HPDE6-E6E7 (cell line): ENCODE results near the gene COL4A4.

Experiments used
- DNase-seq: peaks from one replicate; pipeline ENCODE4 v3.0.0; 2011; ENCODE audit warnings: missing footprints; ENCODE audit errors: extremely low spot score

Gene COL4A4

DNA sequence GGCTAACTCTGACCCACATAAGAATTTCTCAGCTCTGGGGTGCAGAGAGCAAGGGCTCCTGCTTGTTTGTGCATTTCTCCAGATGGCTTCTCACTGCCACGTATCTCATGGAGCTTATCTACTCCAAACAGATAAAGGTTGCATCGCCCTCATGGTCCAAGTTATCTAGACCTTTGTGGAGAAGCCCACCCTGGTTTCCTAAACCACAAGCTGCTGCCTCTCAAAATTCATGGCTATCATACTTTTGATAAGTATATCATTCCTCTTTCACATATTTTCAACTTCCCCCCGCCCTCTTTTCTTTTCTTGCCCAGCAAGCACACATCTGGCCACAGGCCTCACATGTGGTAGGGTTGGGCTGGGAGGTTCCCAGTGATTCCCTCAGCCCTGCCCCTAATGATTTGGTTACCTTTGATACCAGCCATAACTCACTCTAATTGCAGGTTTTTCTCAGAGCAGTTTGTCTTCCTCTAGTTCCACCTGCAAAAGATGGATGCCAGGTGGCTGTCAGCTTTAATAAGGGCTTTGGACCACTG is 182.1 kb downstream of the COL4A4 start:
- DNase-seq: no peak

DNA sequence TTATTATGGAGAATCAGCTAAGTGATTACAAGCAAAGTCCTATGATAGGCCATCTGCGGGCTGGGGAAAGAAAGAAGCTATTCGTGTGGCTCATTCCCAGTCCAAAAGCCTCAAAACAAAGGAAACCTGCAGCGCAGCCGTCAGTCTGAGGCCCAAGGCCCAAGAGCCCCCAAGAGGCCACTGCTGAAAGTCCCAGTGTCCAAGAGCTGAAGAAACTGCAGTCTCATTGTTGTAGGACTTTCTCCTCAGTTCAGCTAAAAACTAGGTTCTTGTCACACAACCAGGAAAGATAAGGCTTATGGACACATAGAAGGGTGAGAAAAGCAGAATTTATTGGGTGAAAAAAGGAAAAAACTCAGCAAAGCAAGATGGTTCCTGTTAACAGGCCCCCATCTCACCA is 185.0 kb downstream of the COL4A4 start:
- DNase-seq: no peak

GRCh38 chr2:226978300-226978699 is 185.7 kb downstream of the COL4A4 start:
- no peak for DNase-seq

DNA sequence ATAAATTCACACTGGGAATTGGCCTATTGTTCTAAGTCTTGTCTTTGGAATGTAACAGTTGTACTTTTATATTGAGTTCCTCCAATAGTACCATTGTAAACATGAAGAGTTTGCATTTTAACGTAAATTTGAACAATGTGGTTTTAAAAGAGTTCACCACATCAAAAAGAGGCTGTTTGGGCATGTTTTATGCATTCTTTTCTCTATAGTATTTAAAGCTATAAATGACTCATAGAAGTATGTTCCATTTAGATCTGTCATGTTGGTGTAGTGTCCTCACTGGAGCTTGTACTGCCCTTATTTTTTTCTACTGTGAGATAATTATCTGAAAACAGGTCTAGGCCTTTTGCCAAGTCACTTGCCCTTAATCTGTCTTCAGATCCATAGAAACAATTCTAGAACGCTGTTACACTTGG is 186.2 kb downstream of the COL4A4 start:
- DNase-seq: peak; percentile 67

DNA sequence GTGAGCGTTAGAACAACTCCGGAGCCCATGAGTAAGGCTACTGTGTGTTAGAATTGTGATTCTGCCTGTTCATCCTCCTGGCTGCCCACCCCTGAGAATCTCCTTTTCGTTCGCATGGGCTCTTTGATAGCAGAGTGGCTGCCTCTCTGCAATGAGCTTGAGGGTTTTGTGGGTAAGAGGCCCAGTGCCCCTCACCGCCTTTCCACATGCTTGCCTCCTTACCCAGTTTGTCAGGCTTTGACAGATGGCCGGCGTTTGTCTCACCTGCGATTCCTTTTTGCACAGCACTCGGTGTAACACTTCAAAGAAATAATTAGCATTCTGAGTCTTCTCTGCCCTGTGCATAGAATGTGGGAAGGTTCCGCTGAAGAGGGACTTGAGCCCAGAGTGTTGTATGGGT is 190.2 kb downstream of the COL4A4 start:
- DNase-seq: no peak

- no peak for DNase-seq
Measured at GRCh38 chr2:226971770-226972169, 192.2 kb downstream of the COL4A4 start.

DNA sequence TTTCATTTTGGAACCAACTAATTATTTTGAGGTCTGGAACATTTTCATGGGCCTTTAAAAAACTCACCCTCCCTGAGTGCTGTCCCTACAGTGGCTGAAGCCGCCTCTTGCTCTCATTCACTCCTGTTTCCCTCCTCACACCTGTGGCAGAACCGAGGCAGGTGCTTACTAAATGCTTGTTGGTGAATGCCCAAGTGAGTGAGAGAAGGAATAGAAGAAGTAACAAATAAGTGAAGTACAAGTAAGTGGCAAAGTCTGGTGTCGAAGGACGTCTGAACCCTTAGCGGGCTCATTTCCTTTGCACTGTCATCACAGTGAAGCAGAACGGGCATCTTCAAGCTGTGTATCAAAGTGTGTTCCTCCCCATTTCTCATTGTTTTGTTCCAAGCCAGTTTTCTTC is 192.9 kb downstream of the COL4A4 start:
- no peak for DNase-seq

- DNase-seq: no peak
Measured at GRCh38 chr2:226970362-226970761, 193.6 kb downstream of the COL4A4 start.

GRCh38 chr2:226969417-226970080 is 194.5 kb downstream of the COL4A4 start:
- no peak for DNase-seq

DNA sequence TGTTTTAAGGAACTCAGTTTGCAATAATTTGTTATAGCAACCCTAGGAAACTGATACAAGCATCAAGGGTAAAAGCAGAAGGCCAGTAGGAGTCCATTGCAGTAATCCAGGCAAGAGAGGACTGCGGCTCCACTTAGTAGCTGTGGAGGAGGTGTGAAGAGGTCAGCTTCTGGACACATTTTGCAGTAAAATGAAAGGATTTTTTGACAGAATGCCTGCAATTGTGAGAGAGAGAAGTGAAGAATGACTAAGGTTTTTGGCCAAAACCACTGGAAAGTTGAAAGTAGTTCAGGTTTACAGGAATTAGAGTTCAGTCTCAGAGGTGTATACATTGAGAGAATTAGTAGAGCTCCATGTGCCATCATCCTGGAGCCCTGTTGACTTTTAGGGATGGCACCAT is 198.6 kb downstream of the COL4A4 start:
- DNase-seq: no peak

GRCh38 chr2:226963528-226963927 is 200.5 kb downstream of the COL4A4 start:
- no peak for DNase-seq

GRCh38 chr2:226962176-226962773 is 201.7 kb downstream of the COL4A4 start:
- DNase-seq: no peak

- no peak for DNase-seq
Measured at GRCh38 chr2:226959418-226959817, 204.6 kb downstream of the COL4A4 start.

DNA sequence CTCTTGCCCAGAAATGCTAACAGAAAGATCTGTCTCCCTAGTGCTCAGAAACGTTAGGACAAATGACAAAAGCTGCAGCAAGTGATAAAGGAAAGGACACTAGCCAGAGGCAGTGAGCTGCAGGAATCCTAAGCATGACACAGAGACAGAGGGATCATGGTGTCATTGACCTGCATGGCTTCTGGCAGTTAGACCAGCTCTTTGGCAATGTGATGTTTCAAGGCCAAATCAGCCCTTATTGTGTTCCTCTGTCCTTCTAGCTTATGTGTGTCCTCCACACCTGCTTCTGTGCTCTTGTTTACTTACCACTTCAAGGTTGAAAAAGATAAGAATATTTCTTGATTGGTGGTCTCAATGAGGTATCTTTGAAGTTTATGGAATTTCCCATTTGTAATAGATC is 207.3 kb downstream of the COL4A4 start:
- DNase-seq: no peak

DNA sequence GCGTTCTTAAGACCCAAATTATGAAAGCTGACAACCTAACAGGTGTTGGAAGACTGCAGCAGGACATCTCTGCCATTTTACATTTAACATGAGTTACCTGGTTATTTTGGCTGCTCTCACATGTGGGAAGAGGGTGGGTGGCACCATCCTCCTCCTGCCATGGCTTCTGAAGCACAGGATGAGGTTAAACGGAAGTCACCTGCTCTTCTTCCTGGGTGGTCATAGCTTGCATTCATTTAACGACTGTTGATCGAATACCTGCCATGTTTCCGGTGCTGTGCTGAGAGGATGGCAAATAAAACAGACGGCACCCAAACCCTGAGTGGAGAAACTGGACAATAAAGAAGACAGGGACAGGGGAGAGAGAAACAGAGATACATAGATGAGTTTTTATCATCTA is 210.2 kb downstream of the COL4A4 start:
- DNase-seq: no peak

GRCh38 chr2:226953206-226953605 is 210.8 kb downstream of the COL4A4 start:
- no peak for DNase-seq
